HG02884 (cell line): Measurements from ENCODE around the gene LSAMP.
A peak's percentile ranks its signal among the peaks of the same experiment; 100 is the strongest.
"Not testable (repeated sequence)": the region's sequence is repeated elsewhere in the genome, so short reads cannot be mapped to it uniquely, and the experiment has no call there.

ENCODE experiments used
- ATAC-seq: cut with Tn5 transposase; IDR thresholded peaks from one replicate; pipeline ENCODE4 v1.9.1; 2021; ENCODE audit warnings: mild to moderate bottlenecking, moderate library complexity; ENCODE audit not compliant: unreplicated experiment

Gene LSAMP

DNA sequence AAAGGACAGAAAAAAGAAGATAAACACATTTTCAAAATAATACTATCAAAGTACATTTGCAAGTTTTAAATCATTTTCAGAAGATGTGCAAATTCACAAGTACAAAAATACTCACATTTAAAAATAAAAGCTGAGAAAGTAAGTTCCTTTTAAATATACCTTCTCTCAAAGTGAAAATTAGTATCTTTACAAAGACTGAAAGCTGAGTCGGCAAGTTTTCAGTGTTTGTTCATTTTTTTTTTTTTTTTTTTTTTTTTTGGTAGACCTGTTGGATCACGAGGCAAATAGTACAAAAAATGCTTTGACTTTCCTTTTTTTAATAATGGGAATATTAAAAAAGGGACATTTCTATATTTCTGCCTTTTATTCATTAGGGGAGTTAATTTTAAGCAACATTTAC is 317.8 kb downstream of the LSAMP start:
- ATAC-seq = no peak

DNA sequence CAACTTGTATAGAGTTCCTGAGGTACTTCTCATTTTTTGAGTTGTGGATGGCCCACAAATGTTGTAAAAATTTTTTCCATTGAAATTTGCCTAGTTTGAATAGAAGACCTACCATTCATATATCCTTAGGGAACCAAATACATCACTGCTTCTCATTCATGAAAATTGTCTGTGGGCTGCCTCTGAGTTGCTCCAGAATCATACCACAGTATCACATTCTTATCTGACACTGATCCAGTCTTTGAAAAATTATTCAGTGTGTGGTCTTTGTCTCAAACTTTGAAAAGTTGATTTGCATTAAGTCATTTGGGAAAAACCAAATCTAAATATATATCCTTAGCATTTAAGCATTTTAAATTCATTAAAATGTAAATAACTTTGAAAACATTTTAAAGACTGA is 321.1 kb downstream of the LSAMP start:
- ATAC-seq = no peak

DNA sequence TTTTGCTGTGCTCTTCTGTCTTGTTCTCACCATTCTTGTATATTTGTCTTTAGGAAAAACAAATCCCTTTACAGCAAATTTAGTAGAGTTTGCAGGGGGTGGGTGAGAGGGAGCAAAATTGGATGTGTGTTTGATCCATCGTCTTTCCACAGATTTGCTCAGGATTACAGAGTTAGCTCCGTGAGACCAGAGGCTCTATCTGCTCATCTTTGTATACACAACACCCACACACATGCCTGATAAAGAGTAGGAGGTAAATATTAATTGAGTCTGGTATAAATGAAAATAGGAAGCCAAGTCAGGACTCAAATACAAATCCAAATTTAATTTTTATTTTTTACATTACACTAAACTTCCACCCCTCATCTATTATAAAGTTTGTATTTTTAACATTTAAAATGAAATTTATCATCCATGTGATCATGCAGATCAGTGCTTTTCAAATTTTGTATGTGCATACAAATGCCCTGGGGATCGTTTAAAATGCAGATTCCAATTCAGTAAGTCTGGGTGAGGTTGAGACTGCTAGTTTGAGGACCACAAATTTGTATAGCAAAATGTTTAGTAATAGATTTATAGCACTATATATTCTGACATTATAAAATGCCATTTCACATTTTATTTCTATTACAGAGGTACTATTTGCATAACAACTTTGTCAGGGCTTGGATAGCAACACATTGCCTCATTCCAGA is 326.7 kb downstream of the LSAMP start:
- ATAC-seq = no peak

DNA sequence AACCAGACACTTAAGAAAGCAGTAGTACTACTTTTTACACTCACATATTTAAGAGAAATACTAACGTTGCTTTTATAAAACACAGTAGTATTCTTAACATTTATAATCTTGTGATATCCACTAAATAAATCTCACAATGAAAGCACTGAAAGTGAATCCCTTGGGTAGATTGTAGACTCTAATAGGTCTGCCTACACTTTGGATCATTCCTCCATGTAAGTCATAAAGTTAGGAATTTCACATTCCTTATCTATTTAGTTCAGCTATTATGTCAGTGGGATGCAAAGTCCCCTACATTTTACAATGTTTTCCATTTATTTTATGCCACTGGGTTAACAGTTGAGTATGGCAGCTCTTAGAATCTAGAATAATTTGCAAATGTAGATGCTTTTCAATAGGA is 330.7 kb downstream of the LSAMP start:
- ATAC-seq = no peak

DNA sequence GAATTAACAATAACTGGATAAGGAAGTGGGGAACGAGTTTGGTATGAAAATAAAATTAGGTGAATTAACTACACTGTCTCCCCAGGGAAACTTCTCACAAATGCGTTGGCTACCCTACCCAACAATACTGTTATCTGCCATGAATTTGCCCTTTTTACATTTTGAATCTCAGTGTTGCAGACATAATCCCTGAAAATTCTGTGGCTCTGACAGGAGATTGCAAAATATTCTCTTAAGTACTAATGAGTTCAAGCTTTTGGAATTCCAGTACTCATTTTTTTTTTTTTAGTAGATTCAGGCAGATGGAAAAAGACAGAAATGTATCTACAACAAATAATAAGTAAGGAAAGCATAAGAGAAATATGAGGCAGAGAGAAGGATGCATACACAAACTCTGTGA is 332.6 kb downstream of the LSAMP start:
- no peak for ATAC-seq

DNA sequence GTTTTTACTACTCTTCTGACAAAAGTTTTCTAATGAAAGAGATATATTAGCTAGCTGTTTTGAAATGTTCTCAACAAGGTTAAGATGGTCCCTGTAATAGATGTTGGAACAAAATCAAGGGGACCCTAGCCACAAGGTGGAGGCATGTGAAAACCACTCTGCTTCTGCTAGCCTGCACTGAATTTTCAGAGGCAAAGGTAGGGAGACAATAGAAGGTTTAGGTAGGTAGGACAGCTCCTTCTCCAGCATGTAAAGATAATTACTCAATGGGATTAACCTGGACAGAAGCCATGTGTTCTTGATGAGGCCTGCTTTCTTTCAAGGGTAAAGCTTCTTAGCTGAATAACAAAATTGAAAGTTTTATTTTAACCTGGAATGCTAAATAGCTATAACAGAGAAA is 333.5 kb downstream of the LSAMP start:
- no peak for ATAC-seq

DNA sequence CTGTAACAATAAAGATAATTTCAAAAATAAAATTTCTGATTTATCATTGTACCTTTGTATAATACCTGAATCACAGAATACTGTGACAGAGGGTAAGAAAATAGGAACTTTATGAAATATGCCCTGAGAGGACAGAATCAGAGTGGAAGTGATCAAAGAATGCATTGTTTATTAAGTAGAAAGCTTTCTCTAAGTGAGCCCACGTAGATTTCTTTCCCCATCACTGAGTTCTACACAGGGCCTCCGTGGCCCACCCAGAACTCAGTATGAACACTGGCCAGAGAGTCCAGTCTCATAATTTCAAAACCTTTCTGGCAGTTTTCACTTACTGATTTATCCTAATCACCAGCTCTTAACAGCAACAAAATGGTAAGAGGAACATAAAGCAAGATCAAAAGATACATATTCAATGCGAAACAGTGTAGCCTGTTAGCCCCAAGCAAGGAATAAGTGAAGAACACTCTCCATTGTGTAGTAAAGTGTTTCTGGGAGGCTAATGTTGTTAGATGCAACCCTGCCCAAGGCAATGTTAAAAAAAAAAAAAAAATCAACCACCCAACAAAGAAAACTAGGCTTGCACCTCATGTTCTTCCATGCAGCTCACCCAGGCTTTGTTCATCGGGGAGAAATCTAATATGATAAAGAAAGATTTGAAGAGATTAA is 341.3 kb downstream of the LSAMP start:
- no peak for ATAC-seq

DNA sequence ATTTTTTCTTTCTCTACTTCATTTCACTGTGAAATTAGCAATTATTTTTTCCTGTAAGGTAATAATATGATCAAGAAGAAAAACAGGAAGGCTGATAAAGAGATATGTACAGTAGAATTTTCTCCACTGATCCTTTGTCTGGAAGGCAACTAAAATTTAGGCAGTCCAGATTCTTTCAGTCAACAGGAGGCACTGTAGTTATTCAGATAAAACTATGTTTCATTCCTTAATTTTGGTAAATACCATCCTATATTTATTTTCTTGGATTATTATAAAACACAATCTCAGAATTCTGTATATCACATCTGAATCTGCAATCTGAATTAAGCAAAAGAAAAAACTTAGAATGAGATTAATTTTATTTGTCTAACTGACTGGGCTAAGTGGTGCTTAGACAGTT is 343.2 kb downstream of the LSAMP start:
- no peak for ATAC-seq

DNA sequence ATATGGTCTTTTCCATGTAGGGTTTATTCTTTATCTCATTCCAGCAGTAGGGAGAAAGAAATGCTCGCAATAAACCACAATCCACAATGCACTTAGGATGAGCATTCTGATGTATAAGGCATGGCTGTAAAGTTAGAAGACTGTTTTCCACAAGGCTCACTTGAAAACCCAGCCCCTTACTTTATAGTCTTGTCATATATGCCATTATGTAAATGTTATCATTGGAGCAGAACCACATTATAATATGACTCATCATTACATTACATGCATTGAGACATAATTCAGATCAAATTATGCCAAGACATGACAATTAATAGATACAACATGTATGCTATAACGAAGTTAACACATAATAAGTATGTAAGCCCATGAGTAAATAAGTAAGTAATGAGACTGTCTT is 348.1 kb downstream of the LSAMP start:
- no peak for ATAC-seq

DNA sequence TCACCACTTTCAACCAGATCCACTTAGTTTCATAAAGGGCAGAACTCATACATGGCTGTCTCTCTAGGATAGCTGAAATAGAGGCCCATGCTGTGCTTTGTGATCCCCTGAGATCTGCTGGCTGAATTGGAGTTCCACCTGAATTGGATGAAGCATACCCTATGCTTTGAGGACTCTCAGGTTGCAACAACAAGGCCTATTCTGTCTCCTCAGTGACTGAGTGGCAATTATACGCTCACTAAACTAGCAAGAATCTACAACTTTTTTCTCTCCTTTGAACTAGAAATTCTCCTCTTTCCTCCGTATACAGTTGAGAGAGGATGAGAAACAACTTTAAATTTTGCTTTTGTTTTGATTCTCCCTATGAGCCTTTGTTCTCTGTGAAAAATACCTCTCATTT is 348.7 kb downstream of the LSAMP start:
- no peak for ATAC-seq

DNA sequence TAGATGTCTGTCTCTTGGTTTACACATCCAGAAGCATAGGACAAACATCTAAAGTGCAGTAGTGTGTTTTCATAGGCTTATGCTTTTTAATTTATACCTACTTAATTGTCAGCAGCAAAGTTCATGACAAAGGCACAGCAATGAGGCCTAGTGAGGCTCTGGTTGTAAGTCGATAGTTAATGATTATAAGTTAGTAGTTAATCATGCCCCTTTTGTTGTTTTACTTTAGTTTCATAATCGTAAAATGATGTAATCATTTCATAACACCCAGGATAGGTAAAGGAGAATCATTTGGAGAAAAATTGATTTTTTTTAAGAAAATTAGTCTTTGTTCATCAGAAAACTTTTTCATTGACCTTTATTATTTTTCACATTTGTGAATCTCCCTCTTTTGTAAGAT is 351.9 kb downstream of the LSAMP start:
- no peak for ATAC-seq

DNA sequence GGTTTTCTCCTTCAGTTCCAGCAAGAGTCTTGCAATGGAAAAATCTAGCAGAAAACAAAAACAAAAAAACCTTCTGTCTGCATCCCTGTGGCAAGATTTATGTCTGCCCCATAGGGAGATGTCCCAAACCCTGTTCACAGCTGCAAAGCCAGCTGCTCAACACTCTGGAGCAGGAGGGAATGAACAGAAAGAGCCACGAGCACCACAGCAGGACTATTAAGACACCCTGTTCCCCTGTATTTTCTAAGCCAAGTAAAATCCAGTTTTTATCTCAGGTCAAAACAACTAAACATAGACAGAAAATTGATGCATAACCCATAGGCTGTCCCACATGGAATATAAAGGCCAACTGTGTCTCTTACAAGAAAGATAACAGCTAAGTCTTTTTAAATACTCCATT is 357.9 kb downstream of the LSAMP start:
- no peak for ATAC-seq

DNA sequence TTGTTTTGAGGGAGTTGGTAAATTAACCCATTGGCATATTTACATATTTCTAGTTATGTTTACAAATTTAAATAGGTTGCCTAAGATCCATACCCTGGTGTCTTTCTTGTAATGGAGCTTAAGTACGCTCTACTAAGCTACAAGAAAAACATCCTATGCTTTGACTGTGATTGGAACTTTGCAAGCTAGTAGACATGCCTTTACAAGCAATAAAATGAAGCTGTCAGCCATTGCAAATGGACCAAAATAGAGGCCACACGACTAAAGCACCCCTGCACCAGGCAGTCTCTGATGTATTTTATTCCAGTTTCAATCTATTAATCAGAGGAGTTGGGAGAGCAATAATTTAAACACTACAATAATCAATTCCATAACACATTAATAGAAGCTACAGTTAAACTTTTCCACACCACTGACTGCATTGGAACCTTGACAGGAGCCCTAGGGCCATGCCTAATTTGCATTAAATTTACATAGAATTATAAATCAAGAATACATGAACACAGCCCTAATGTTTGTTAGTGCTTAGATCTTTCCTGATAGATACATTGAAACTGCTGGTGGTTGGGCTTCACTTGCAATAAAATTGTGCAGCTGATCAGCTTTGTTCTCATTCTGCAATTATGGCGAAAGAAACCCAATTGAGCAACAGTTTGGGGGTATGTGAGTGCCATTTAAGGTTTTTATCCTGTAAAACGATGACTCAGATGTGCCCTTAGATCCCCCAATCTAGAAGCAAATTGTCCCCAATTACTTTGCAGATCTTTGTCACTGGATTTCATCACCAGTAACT is 360.1 kb downstream of the LSAMP start:
- no peak for ATAC-seq

DNA sequence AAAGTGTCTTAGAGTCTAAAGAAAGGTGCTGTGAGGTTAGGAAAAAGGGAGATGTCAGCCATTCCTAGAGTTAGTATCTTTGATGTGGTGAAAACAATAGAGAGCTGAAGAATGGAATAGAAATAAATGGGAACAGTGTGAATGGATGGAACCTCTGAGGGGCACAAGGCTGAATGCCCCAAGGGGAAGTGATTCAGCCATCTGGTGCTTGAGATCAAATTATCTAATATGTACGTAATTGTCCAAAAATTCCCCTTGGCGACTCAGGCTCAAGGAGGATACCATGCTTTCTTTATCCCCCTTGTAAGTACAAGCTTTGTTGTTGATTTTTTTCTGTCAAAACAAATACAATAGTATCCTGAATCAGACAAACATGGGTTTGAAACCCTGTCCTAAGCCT is 361.6 kb downstream of the LSAMP start:
- ATAC-seq = no peak

DNA sequence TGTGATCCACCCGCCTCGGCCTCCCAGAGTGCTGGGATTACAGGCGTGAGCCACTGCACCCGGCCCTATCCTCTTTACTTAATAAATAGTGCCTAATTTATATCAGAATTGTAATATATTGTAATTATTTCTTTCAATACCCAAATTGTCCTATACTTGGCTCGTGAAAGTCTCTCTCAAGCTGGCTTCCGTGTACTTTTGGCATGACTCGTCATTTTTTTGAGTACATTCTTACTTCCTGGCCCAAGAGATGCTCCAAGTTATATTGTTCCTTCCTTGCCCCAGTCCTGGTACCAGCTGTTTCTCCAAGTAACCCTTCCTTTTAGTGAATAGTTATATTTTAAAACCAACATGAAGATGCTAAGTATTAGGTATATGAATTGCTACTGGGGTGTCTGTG is 366.7 kb downstream of the LSAMP start:
- ATAC-seq = no peak

DNA sequence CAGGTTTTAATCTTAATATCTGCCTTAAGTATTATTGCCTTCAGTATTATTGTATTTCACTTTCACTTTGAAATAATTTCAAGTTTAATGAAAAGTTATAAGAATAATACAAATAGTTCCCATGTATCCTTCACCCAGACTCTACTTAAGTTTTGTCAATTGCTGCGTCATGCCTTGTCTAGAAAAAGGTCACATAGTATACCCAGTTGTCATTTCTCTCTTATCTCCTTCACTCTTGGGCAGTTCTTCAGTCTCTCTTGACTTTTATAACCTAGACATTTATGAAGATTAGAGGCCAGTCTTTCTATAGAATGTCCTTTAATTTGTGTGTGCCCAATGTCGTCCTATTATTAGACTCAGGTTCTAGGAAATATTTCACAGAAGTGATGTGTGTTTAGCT is 367.7 kb downstream of the LSAMP start:
- no peak for ATAC-seq

DNA sequence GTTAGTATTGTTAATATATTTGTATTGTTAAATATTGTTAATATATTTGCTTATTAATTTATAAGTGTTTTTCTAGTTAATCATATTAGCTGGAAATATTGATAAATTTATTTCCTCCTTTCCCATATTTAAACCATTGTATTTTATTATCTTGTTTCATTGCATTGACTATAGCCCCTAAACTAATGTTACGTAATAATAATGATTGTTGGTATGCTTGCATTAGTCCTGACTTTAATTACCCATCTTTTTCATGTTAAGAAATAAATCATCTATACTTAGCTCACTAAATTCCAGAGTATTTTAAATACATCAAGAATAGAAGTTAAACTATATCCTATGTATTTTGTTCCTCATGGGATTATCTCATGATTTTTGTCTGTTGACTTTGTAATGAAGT is 368.2 kb downstream of the LSAMP start:
- no peak for ATAC-seq

DNA sequence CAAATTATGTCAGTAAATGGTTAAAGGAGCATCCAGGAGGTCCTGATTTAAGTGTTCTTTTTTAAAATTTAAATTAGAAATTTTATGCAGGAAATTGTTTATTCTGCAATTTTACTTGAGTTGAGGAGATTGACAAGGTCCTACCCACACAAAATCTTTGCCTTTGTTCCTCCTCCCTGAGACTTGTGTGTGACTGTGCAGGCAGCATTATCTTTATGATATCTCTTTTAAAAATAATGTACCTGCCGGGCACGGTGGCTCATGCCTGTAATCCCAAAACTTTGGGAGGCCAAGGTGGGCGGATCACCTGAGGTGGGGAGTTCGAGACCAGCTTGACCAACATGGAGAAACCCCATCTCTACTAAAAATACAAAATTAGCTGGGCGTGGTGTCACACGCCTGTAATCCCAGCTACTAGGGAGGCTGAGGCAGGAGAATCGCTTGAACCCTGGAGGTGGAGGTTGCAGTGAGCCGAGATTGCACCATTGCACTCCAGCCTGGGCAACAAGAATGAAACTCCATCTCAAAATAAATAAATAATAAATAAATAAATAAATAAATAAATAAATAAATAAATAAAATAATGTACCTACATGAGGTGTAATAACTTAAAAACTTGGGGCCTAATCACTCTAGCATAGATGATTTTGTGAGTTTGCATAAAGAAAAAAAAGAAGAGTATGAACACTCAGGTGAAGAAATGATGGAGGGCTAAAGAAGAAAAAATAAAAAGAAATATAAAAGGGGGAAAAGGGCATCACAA is 374.6 kb downstream of the LSAMP start:
- not testable (repeated sequence) for ATAC-seq

DNA sequence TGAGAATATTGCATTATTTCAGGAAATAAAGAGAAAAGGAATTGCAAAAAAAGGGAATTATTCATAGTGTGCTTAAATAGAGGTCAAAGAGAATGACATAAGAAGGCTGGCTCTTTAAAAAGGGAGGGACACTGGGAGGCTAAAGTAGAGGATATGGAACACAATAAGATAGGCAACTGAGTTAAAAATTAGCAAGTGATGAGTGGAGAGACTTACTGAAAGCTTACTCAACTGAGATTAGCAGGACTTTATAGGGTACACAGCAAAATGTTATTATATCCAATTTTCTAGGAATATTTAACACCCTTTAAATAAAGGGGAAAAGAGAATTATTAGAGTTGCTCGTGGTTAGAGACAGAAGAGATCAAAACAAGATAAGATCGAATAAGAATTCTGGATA is 375.2 kb downstream of the LSAMP start:
- no peak for ATAC-seq

DNA sequence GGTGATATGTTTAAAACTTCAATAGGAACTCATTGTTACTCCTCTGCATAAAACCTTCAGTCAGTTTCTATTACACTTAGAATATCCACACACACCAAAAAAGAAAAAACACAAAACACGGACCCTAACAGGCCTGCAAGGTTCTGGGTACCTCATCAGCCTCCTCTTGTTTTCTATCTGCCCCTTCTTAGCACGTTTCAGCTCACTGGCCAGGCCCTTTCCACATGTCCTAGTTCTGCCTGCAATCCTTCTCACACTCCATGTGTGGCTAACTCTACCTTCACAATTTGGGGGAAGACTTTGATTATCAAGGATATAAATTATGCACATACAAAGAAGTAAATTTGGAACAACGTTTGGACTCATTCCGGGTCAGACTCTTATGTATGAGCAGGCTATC is 376.3 kb downstream of the LSAMP start:
- no peak for ATAC-seq

DNA sequence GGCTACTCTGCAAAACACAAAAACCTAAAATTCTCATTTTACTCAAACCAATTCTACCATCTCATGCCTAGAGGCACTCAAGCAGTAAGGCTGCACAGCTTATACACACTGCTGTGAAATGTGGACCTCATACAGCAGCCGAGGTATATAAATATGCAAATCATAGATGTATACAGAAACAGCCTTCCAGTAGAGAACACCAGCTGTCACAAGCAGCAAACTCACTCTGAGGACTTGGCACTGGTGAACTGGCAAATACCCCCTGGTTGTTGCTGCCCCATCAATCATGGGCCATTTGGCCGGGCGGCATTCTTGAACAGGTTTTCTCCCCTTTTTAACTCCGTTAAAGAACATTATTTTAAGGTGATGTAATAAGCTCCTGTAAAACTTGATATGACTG is 378.0 kb downstream of the LSAMP start:
- ATAC-seq = peak; percentile 99
